Measurements from ENCODE around the gene CADPS2. TPM values are rescaled to one million over a fixed set of nuclear protein-coding genes. Genes with fewer than 3 reads are reported as not detected.

CADPS2 gene
- total RNA-seq, 1 experiment from 2014 or later: 12.2 TPM

GRCh38 chr7:122528879-122529481 lies 357.3 kb downstream of the CADPS2 start:
- ChIA-PET POLR2A (no interaction called here), CTCF (interaction anchor here (1.2 to 1.7 kb wide), 5 partner anchors 218 to 309 kb away, joined by 3 to 9 read pairs (median 4); no protein-coding TSS in a partner anchor)
- H3K4me1 Mint-ChIP-seq: peaks cover 22% of the 10 kb centered on the region
- peaks cover 5% of the 10 kb centered on the region for H3K9me3 Mint-ChIP-seq
- no peak for TF ChIP-seq ZNF425 (CRISPR knock-in tag; conservative IDR thresholded peaks at IDR 0.05)
- 0 out of 2 replicates have a peak, but pooled peaks have one; percentile 25 for TF ChIP-seq CTCF (IDR thresholded peaks at IDR 0.05)
- H3K4me3 Mint-ChIP-seq: no peak overlapping the region
- H3K27ac Mint-ChIP-seq: no peak overlapping the region
- no peaks in the 10 kb centered on the region for H3K27me3 Mint-ChIP-seq (ENCODE audit: low read depth)
- DNase-seq (ENCODE audit: low spot score): no peak
- no peaks in the 10 kb centered on the region for H3K36me3 Mint-ChIP-seq
- no peak for ATAC-seq

- POLR2A ChIA-PET: no interaction called here
- peaks cover 10% of the 10 kb centered on the region for H3K9me3 Mint-ChIP-seq
- CTCF ChIA-PET: interaction anchor here (0.7 to 1.2 kb wide), 2 partner anchors 23 to 215 kb away, joined by 3 read pairs; no protein-coding TSS in a partner anchor
- H3K4me3 Mint-ChIP-seq: no peak overlapping the region
- no peak for DNase-seq (ENCODE audit: low spot score)
- H3K27me3 Mint-ChIP-seq (ENCODE audit: low read depth): no peaks in the 10 kb centered on the region
- no peak for ATAC-seq
- peaks cover 3% of the 10 kb centered on the region; the same call in 1 of the 2 replicates for H3K36me3 Mint-ChIP-seq
- H3K4me1 Mint-ChIP-seq: peaks cover 25% of the 10 kb centered on the region
- 0 out of 2 replicates have a peak overlapping the region, but pooled peaks have one; percentile 23 for H3K27ac Mint-ChIP-seq
- no peak for TF ChIP-seq AFF4 (CRISPR knock-in tag; IDR thresholded peaks at IDR 0.05; ENCODE audit: borderline replicate concordance)
- TF ChIP-seq E2F5 (CRISPR knock-in tag; IDR thresholded peaks at IDR 0.05): no peak
- no peak for TF ChIP-seq JAZF1 (CRISPR knock-in tag; IDR thresholded peaks at IDR 0.05)
- TF ChIP-seq NR1H2 (CRISPR knock-in tag; IDR thresholded peaks at IDR 0.05): no peak
- no peak for TF ChIP-seq CREB1 (CRISPR knock-in tag; IDR thresholded peaks at IDR 0.05)
- no peak for TF ChIP-seq MXD4 (CRISPR knock-in tag; IDR thresholded peaks at IDR 0.05; ENCODE audit: borderline replicate concordance)
- no peak for TF ChIP-seq FOXJ3 (CRISPR knock-in tag; IDR thresholded peaks at IDR 0.05; ENCODE audit: borderline replicate concordance)
- no peak for TF ChIP-seq EMX1 (CRISPR knock-in tag; IDR thresholded peaks at IDR 0.05)
- no peak for TF ChIP-seq ZNF532 (CRISPR knock-in tag; IDR thresholded peaks at IDR 0.05; ENCODE audit: borderline replicate concordance)
- no peak for TF ChIP-seq ARID4B (CRISPR knock-in tag; IDR thresholded peaks at IDR 0.05; ENCODE audit: borderline replicate concordance)
- no peak for TF ChIP-seq ZNF396 (CRISPR knock-in tag; IDR thresholded peaks at IDR 0.05; ENCODE audit: borderline replicate concordance)
- no peak for TF ChIP-seq ZNF121 (CRISPR knock-in tag; IDR thresholded peaks at IDR 0.05)
- no peak for TF ChIP-seq SOX15 (CRISPR knock-in tag; IDR thresholded peaks at IDR 0.05)
- no peak for TF ChIP-seq ZNF138 (CRISPR knock-in tag; conservative IDR thresholded peaks at IDR 0.05)
- TF ChIP-seq ZNF416 (CRISPR knock-in tag; IDR thresholded peaks at IDR 0.05): no peak
Observed at GRCh38 chr7:122525355-122525754, 360.9 kb downstream of the CADPS2 start.

All from WTC11 (cell line).